ENCODE data around the gene ACLY. TPM values are rescaled to one million over a fixed set of nuclear protein-coding genes. Genes with fewer than 3 reads are reported as not detected.

Gene ACLY
- total RNA-seq, 4 donors from 2014 or later, result 40.8 to 84.0 (median 61.6) TPM

- no peak overlapping the region for H3K4me3 ChIP-seq
- 100% methylated on average over 1 of the region's 2 CpGs; no CpG with 5 or more reads in 1 of the 2 donors for WGBS, 2 donors (ENCODE audit: low coverage in 1 of 2)
- no peaks in the 10 kb centered on the region for H3K36me3 ChIP-seq
- no peaks in the 10 kb centered on the region for H3K9me3 ChIP-seq
- no peak overlapping the region for H3K27ac ChIP-seq
- TF ChIP-seq POLR2AphosphoS5 (IDR thresholded peaks at IDR 0.05) (no peak), POLR2A (IDR thresholded peaks at IDR 0.05) (no peak), EP300 (IDR thresholded peaks at IDR 0.05) (no peak), CTCF (IDR thresholded peaks at IDR 0.05) (no peak)
- peaks cover 0 to 10% (median 2%) of the 10 kb centered on the region in 3 donors for H3K4me1 ChIP-seq
- no peak for ATAC-seq
- H3K27me3 ChIP-seq, result no peaks in the 10 kb centered on the region
Observed at GRCh38 chr17:41959030-41959335, 40.2 kb upstream of the ACLY start.

- ATAC-seq, result no peak
- H3K4me3 ChIP-seq, result no peak overlapping the region
- no peaks in the 10 kb centered on the region for H3K27me3 ChIP-seq
- no peaks in the 10 kb centered on the region for H3K9me3 ChIP-seq
- H3K4me1 ChIP-seq, result peaks cover 0 to 8% (median 2%) of the 10 kb centered on the region in 3 donors
- H3K36me3 ChIP-seq, result peaks cover 0 to 7% of the 10 kb centered on the region in 2 donors
- TF ChIP-seq EP300 (IDR thresholded peaks at IDR 0.05), result no peak
- no peak for TF ChIP-seq POLR2AphosphoS5 (IDR thresholded peaks at IDR 0.05)
- TF ChIP-seq CTCF (IDR thresholded peaks at IDR 0.05), result no peak
- no peak for TF ChIP-seq POLR2A (IDR thresholded peaks at IDR 0.05)
- WGBS, 2 donors (ENCODE audit: low coverage in 1 of 2), result 87 to 100% methylated on average over 4 of the region's 6 CpGs
- H3K27ac ChIP-seq, result no peak overlapping the region
Observed at GRCh38 chr17:41957869-41958439, 39.2 kb upstream of the ACLY start.

GRCh38 chr17:41957031-41957868, 38.5 kb upstream of the ACLY start:
- no peak overlapping the region for H3K4me3 ChIP-seq
- no peak for ATAC-seq
- peaks cover 0 to 12% of the 10 kb centered on the region in 2 donors for H3K36me3 ChIP-seq
- no peaks in the 10 kb centered on the region for H3K9me3 ChIP-seq
- WGBS, 2 donors (ENCODE audit: low coverage in 1 of 2), result 76 to 85% methylated on average over 7 to 8 of the region's 11 CpGs
- no peak for TF ChIP-seq POLR2A (IDR thresholded peaks at IDR 0.05)
- TF ChIP-seq CTCF (IDR thresholded peaks at IDR 0.05), result no peak
- TF ChIP-seq EP300 (IDR thresholded peaks at IDR 0.05), result no peak
- TF ChIP-seq POLR2AphosphoS5 (IDR thresholded peaks at IDR 0.05), result no peak
- no peaks in the 10 kb centered on the region for H3K27me3 ChIP-seq
- H3K4me1 ChIP-seq, result peaks cover 0 to 1% (median 0%) of the 10 kb centered on the region in 3 donors
- no peak overlapping the region for H3K27ac ChIP-seq

- Histone ChIP-seq H3K4me1 (no peaks in the 10 kb centered on the region), H3K27me3 (no peaks in the 10 kb centered on the region), H3K27ac (no peak overlapping the region), H3K9me3 (no peaks in the 10 kb centered on the region), H3K36me3 (peaks cover 0 to 12% of the 10 kb centered on the region in 2 donors), H3K4me3 (no peak overlapping the region)
- WGBS, 2 donors (ENCODE audit: low coverage in 1 of 2), result 60 to 96% methylated on average over 1 to 2 of the region's 6 CpGs
- no peak for ATAC-seq
- no peak for TF ChIP-seq CTCF (IDR thresholded peaks at IDR 0.05)
- no peak for TF ChIP-seq EP300 (IDR thresholded peaks at IDR 0.05)
- TF ChIP-seq POLR2AphosphoS5 (IDR thresholded peaks at IDR 0.05), result no peak
- no peak for TF ChIP-seq POLR2A (IDR thresholded peaks at IDR 0.05)
Observed at GRCh38 chr17:41956522-41956921, 37.8 kb upstream of the ACLY start.
